ENCODE results near the gene ORAI3.
A peak's percentile ranks its signal among the peaks of the same experiment; 100 is the strongest.
"Not testable (repeated sequence)": the region's sequence is repeated elsewhere in the genome, so short reads cannot be mapped to it uniquely, and the experiment has no call there.

ORAI3 gene

GRCh38 chr16:30923554-30924075 lies 25.3 kb upstream of the ORAI3 start, which contains the start of gene FBXL19:
FBXL19 (plus strand) TSS chr16:30923572; CDS start chr16:30925755, 2,183 bp downstream.
- no peak for DNase-seq (ENCODE audit: extremely low read depth in 1 of 2, low read depth in 1 of 2)

- DNase-seq (ENCODE audit: extremely low read depth in 1 of 2, low read depth in 1 of 2): no peak
Measured at GRCh38 chr16:30924076-30924912, 24.6 kb upstream of the ORAI3 start.

GRCh38 chr16:30924913-30925631 lies 23.8 kb upstream of the ORAI3 start:
- DNase-seq (ENCODE audit: extremely low read depth in 1 of 2, low read depth in 1 of 2): no peak

- no peak for DNase-seq (ENCODE audit: extremely low read depth in 1 of 2, low read depth in 1 of 2)
Measured at GRCh38 chr16:30925632-30925987, 23.3 kb upstream of the ORAI3 start.

GRCh38 chr16:30925995-30926811 lies 22.7 kb upstream of the ORAI3 start:
- DNase-seq (ENCODE audit: extremely low read depth in 1 of 2, low read depth in 1 of 2): no peak

- no peak for DNase-seq (ENCODE audit: extremely low read depth in 1 of 2, low read depth in 1 of 2)
Measured at GRCh38 chr16:30926937-30927788, 21.7 kb upstream of the ORAI3 start.

GRCh38 chr16:30927789-30928378 lies 21.0 kb upstream of the ORAI3 start:
- DNase-seq (ENCODE audit: extremely low read depth in 1 of 2, low read depth in 1 of 2): no peak

GRCh38 chr16:30928390-30928789 lies 20.5 kb upstream of the ORAI3 start:
- DNase-seq (ENCODE audit: extremely low read depth in 1 of 2, low read depth in 1 of 2): no peak

GRCh38 chr16:30929167-30929566 lies 19.7 kb upstream of the ORAI3 start:
- DNase-seq (ENCODE audit: extremely low read depth in 1 of 2, low read depth in 1 of 2): no peak

- DNase-seq (ENCODE audit: extremely low read depth in 1 of 2, low read depth in 1 of 2): no peak
Measured at GRCh38 chr16:30930160-30930571, 18.7 kb upstream of the ORAI3 start.

GRCh38 chr16:30931068-30931650 lies 17.7 kb upstream of the ORAI3 start:
- no peak for DNase-seq (ENCODE audit: extremely low read depth in 1 of 2, low read depth in 1 of 2)

- no peak for DNase-seq (ENCODE audit: extremely low read depth in 1 of 2, low read depth in 1 of 2)
Measured at GRCh38 chr16:30934827-30935557, 13.9 kb upstream of the ORAI3 start.

- DNase-seq (ENCODE audit: extremely low read depth in 1 of 2, low read depth in 1 of 2): no peak
Measured at GRCh38 chr16:30937692-30938091, 11.2 kb upstream of the ORAI3 start.

GRCh38 chr16:30939571-30939970 lies 9.3 kb upstream of the ORAI3 start:
- not testable (repeated sequence) for DNase-seq (ENCODE audit: extremely low read depth in 1 of 2, low read depth in 1 of 2)

GRCh38 chr16:30941600-30942425 lies 7.1 kb upstream of the ORAI3 start:
- DNase-seq (ENCODE audit: extremely low read depth in 1 of 2, low read depth in 1 of 2): peak; percentile 21 to 42

- DNase-seq (ENCODE audit: extremely low read depth in 1 of 2, low read depth in 1 of 2): no peak
Measured at GRCh38 chr16:30942426-30942806, 6.5 kb upstream of the ORAI3 start.

GRCh38 chr16:30944352-30944751 lies 4.5 kb upstream of the ORAI3 start:
- no peak for DNase-seq (ENCODE audit: extremely low read depth in 1 of 2, low read depth in 1 of 2)
